Lung (tissue), 12 donors: ENCODE measurements around the gene MINDY4B. TPM values are rescaled to one million over a fixed set of nuclear protein-coding genes. Genes with fewer than 3 reads are reported as not detected.
A peak's percentile ranks its signal among the peaks of the same experiment; 100 is the strongest.

Experiments used
- ATAC-seq: fragments of 200-7000 bp; cut with Tn5 transposase; one replicate; pipeline ENCODE4 v1.9.1; 2020; ENCODE audit warnings: moderate number of reproducible peaks; ENCODE audit not compliant: insufficient read depth, low FRiP score
- DNase-seq, 3 donors: peaks; one replicate each; pipeline ENCODE4 v3.0.0-alpha.2; 2013 to 2017
- H3K27ac ChIP-seq, 2 donors: one replicate each; pipeline ENCODE4 v1.5.1; 2013; ENCODE audit warnings: mild to moderate bottlenecking in 2 of 2, moderate library complexity in 2 of 2, control low read depth in 1 of 2, inconsistent platforms in 1 of 2, low read depth in 1 of 2, low read length in 1 of 2
- H3K27me3 ChIP-seq, 3 donors: one replicate each; pipeline ENCODE4 v1.5.1; 2013; ENCODE audit warnings: low read length in 2 of 3; ENCODE audit not compliant: control insufficient read depth in 3 of 3, insufficient read depth in 3 of 3
- H3K36me3 ChIP-seq, 4 donors: one replicate each; pipeline ENCODE4 v1.5.1; 2013; ENCODE audit warnings: low read length in 4 of 4, mild to moderate bottlenecking in 1 of 4, moderate library complexity in 1 of 4; ENCODE audit not compliant: control insufficient read depth in 4 of 4, insufficient read depth in 4 of 4
- H3K4me1 ChIP-seq, 5 donors: one replicate each; pipeline ENCODE4 v1.5.1; 2013; ENCODE audit warnings: low read length in 5 of 5, mild to moderate bottlenecking in 2 of 5, moderate library complexity in 1 of 5; ENCODE audit not compliant: control insufficient read depth in 5 of 5, insufficient read depth in 5 of 5
- H3K4me3 ChIP-seq: one replicate; pipeline ENCODE4 v1.5.1; 2013; ENCODE audit warnings: mild to moderate bottlenecking, control low read depth, moderate library complexity
- H3K9ac ChIP-seq, 2 donors: one replicate each; pipeline ENCODE4 v1.5.1; 2013; ENCODE audit warnings: low read length in 2 of 2, control low read depth in 1 of 2; ENCODE audit not compliant: insufficient read depth in 1 of 2
- H3K9me3 ChIP-seq, 4 donors: one replicate each; pipeline ENCODE4 v1.5.1; 2013; ENCODE audit warnings: low read length in 3 of 4, mild to moderate bottlenecking in 1 of 4, moderate library complexity in 1 of 4; ENCODE audit not compliant: control insufficient read depth in 4 of 4, insufficient read depth in 3 of 4
- CTCF ChIP-seq: IDR thresholded peaks from 2 replicates; pipeline ENCODE4 v1.5.1; 2012; ENCODE audit warnings: mild to moderate bottlenecking; ENCODE audit errors: control extremely low read depth, extremely low read depth
- WGBS, 2 donors: extraction: QIAGEN DNeasy Blood & Tissue Kit; methylation state at CpG; one replicate each; pipeline ENCODE4 v1.1.7; 2013; 5-methylcytosine and 5-hydroxymethylcytosine counted together
- polyA plus RNA-seq, 2 donors: library from polyadenylated mRNA; stranded (reverse); fragments of 200-250 nt; gene quantifications; one replicate each; pipeline ENCODE4 v1.2.1, GENCODE V29; 2013
- total RNA-seq, 2 donors: library from RNA; depleted of rRNA in 1 of 2; stranded (reverse); fragments of >200 nt in 1 of 2; gene quantifications; one replicate each; pipeline ENCODE4 v1.2.1, GENCODE V29; 2014 to 2021
- donor health status: control.
- donor health status: control.
- donor health status: Bipolar disorder and iron deficiency.
- donor health status: healthy.
- donor health status: DM: yes; HTN: yes; CAD: no.

Gene MINDY4B
- total and polyA plus RNA-seq, 4 donors: not detected

- Histone ChIP-seq H3K36me3 (no peaks in the 10 kb centered on the region), H3K9me3 (no peaks in the 10 kb centered on the region), H3K4me1 (no peaks in the 10 kb centered on the region), H3K27ac (no peak overlapping the region), H3K9ac (no peak overlapping the region), H3K4me3 (no peak overlapping the region), H3K27me3 (no peaks in the 10 kb centered on the region)
- ATAC-seq (no peak), DNase-seq (no peak)
- no peak for TF ChIP-seq CTCF
- WGBS, 2 donors: 67 to 76% methylated on average over 3 of the region's 3 CpGs
Measured at GRCh38 chr3:150930839-150931238, 25.6 kb upstream of the MINDY4B start.

- ATAC-seq: no peak
- no peak for TF ChIP-seq CTCF
- H3K9ac ChIP-seq: no peak overlapping the region
Measured at GRCh38 chr3:150928234-150928633, 23.0 kb upstream of the MINDY4B start.

GRCh38 chr3:150926328-150926727 is 21.1 kb upstream of the MINDY4B start:
- no peaks in the 10 kb centered on the region for H3K9me3 ChIP-seq
- H3K36me3 ChIP-seq: no peaks in the 10 kb centered on the region
- 80 to 86% methylated on average over 7 of the region's 7 CpGs for WGBS, 2 donors
- DNase-seq: no peak
- ATAC-seq: no peak
- no peak overlapping the region for H3K9ac ChIP-seq
- no peaks in the 10 kb centered on the region for H3K4me1 ChIP-seq
- H3K27ac ChIP-seq: no peak overlapping the region
- TF ChIP-seq CTCF: no peak
- H3K27me3 ChIP-seq: no peaks in the 10 kb centered on the region
- no peak overlapping the region for H3K4me3 ChIP-seq

More at GRCh38 chr3:150928234-150928633, 23.0 kb upstream of the MINDY4B start:
- WGBS, 2 donors: 97 to 98% methylated on average over 1 of the region's 1 CpG
- no peaks in the 10 kb centered on the region for H3K4me1 ChIP-seq
- H3K27me3 ChIP-seq: no peaks in the 10 kb centered on the region
- H3K36me3 ChIP-seq: no peaks in the 10 kb centered on the region
- H3K27ac ChIP-seq: no peak overlapping the region
- no peak for DNase-seq
- H3K4me3 ChIP-seq: no peak overlapping the region
- H3K9me3 ChIP-seq: no peaks in the 10 kb centered on the region

GRCh38 chr3:150925751-150926201 is 20.5 kb upstream of the MINDY4B start:
- peak in 2 of 3 donors; percentile 24 to 42 for DNase-seq
- TF ChIP-seq CTCF: no peak
- H3K9ac ChIP-seq: no peak overlapping the region
- 4 to 11% methylated on average over 14 of the region's 14 CpGs for WGBS, 2 donors
- ATAC-seq: no peak
- H3K36me3 ChIP-seq: no peaks in the 10 kb centered on the region
- H3K27ac ChIP-seq: no peak overlapping the region
- H3K4me1 ChIP-seq: no peaks in the 10 kb centered on the region
- no peaks in the 10 kb centered on the region for H3K27me3 ChIP-seq
- no peak overlapping the region for H3K4me3 ChIP-seq
- no peaks in the 10 kb centered on the region for H3K9me3 ChIP-seq
